K562 (cell line): ENCODE results near the gene SMIM35.

Source experiments
- BHLHE40 ChIP-seq: IDR thresholded peaks from 2 replicates; pipeline ENCODE4 v1.6.1; 2011; ENCODE audit warnings: low read length, improper control_type of control experiment
- CTCF ChIP-seq, 3 experiments: IDR thresholded peaks in 2 of 3; conservative IDR thresholded peaks in 1 of 3; 2 replicates each; pipeline ENCODE4 v1.5.1; 2011 to 2012; ENCODE audit warnings: low read length in 3 of 3, mild to moderate bottlenecking in 3 of 3, control low read depth in 2 of 3, improper control_type of control experiment in 1 of 3, inconsistent platforms in 1 of 3, low read depth in 1 of 3, mixed read lengths in 1 of 3, moderate library complexity in 1 of 3; ENCODE audit not compliant: insufficient read depth in 2 of 3
- ZNF518B ChIP-seq: fragments of 250-450 bp; sonication (Bioruptor Pico); IDR thresholded peaks from 2 replicates; pipeline ENCODE4 v1.5.0; 2021; ENCODE audit warnings: mild to moderate bottlenecking, moderate library complexity

GRCh38 chr11:118126082-118126838 is 39.5 kb upstream of the SMIM35 start:
- TF ChIP-seq CTCF (IDR thresholded peaks at IDR 0.05 in 2 of 3, conservative IDR thresholded peaks at IDR 0.05 in 1 of 3; ENCODE audit: insufficient read depth in 2 of 3, low read depth in 1 of 3, low read length in 3 of 3) (no peak), BHLHE40 (no peak), ZNF518B (CRISPR knock-in tag) (peak; percentile 82; the same call in 1 of the 2 replicates)
